ENCODE data around the gene NMNAT3. TPM values are rescaled to one million over a fixed set of nuclear protein-coding genes. Genes with fewer than 3 reads are reported as not detected.
A peak's percentile ranks its signal among the peaks of the same experiment; 100 is the strongest.

Gene NMNAT3
- total RNA-seq, 1 donor, result 1.8 TPM

DNA sequence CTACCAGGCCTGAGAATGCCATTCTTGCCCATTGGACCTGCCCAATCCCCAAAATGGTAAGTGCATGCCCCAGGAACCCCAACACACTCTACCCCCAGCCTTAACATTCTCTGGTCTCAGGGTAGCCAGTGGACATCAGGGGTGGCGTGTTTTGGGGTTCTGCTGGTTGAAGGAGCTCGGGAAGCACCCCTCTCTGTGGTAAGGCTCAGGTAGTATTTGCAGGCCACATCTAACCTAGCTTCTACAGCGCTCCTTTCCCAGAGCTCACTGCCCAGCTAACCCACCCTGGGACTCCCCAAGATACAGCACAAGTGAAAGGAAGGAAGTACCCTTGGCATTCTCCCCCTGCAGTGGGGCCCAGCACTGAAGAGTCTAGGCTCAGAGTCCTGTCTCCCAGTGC lies 19.8 kb downstream of the NMNAT3 start:
- DNase-seq (ENCODE audit: low read depth), result no peak
- H3K4me3 ChIP-seq (ENCODE audit: low read depth, low read length), result no peak overlapping the region
- TF ChIP-seq, protein P1, sequence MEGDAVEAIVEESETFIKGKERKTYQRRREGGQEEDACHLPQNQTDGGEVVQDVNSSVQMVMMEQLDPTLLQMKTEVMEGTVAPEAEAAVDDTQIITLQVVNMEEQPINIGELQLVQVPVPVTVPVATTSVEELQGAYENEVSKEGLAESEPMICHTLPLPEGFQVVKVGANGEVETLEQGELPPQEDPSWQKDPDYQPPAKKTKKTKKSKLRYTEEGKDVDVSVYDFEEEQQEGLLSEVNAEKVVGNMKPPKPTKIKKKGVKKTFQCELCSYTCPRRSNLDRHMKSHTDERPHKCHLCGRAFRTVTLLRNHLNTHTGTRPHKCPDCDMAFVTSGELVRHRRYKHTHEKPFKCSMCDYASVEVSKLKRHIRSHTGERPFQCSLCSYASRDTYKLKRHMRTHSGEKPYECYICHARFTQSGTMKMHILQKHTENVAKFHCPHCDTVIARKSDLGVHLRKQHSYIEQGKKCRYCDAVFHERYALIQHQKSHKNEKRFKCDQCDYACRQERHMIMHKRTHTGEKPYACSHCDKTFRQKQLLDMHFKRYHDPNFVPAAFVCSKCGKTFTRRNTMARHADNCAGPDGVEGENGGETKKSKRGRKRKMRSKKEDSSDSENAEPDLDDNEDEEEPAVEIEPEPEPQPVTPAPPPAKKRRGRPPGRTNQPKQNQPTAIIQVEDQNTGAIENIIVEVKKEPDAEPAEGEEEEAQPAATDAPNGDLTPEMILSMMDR (IDR thresholded peaks at IDR 0.05; ENCODE audit: insufficient read depth, low read length), result no peak

DNA sequence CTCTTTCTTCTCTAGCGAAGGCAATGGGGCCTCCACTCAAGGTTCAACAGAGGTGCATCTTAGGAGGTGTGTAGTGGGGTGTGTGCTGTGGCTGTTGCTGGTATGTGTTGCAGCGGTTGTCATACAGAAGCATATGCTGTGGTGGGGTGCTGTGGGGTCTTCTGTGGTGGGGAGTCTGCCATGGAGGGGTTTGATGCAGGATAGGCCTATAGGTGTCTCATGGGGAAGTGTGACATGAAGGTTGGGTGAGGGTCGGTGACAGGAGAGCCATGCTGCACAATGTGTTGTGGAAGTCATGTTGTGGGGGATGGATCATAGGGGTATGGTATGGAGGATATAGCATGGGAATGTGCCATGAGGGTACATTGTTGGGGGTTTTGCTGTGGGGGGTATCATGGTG lies 20.3 kb downstream of the NMNAT3 start:
- H3K4me3 ChIP-seq (ENCODE audit: low read depth, low read length), result no peak overlapping the region
- DNase-seq (ENCODE audit: low read depth), result no peak
- TF ChIP-seq, protein P1 (IDR thresholded peaks at IDR 0.05; ENCODE audit: insufficient read depth, low read length), result no peak

DNA sequence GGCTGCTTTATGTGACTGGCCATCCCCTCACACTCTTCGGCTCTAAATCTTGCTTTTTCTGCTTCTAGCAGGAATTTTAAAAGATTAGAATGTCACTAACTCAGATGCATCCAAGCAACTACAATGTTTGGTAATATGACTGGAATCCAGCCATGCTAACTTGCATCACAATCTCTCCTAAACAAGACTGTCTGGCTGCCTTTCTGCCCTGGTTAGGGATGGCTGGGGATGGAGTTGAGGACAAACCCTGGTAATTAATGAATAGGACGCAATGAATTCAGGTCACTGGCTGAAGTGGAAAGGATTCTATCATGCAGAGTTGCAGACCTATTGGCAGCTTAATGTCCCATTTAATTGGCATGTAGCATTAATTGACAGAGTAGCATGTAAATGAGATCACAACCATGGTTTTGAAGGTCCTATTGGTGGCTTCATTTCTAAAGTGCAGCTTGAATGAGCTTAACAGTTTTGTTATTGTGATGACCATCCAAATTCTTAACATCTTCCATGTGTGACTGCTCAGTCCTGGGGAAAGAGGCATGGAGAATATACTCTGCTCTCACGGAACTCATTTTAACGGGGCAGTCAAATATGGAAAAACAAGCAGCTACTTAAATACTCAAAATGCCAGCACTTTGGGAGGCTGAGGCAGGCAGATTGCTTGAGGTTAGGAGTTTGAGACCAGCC lies 21.7 kb downstream of the NMNAT3 start:
- DNase-seq (ENCODE audit: low read depth), result peak; percentile 27
- TF ChIP-seq, protein P1 (IDR thresholded peaks at IDR 0.05; ENCODE audit: insufficient read depth, low read length), result no peak
- H3K4me3 ChIP-seq (ENCODE audit: low read depth, low read length), result no peak overlapping the region

DNA sequence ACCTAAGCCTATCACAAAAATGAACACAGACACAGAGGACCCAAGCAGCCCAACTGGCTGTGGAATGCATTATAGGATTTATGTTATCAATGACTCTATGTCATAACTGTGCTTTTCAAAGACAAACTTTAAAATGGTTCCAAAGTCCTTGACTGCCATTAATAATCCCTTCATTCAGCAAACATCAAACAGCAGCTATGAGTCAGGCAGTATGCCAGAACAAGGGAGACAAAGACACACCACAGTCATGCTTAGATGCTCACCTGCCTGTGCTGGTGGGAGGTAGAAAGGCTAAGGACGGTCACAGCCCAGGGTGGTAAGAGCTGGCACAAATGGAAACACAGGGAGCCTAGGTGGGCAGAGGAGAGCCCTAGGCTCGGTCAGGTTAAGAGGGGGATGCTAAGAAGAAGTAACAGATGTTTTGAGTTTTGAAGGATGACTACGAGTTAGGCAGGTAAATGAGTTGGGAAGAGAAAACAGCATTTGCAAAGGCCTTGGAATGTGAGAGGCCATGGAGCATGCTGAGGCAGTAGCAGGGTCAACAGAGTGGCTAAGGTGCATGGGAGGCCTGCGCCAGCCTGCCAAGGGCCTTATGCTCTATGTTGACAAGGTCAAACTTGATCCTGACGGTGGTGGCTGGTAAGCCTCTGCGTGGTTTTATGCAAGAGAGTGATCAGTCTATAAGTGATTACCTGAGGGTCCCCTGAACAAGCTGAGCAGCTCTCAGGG lies 23.0 kb downstream of the NMNAT3 start:
- TF ChIP-seq, protein P1 (IDR thresholded peaks at IDR 0.05; ENCODE audit: insufficient read depth, low read length), result no peak
- no peak for DNase-seq (ENCODE audit: low read depth)
- H3K4me3 ChIP-seq (ENCODE audit: low read depth, low read length), result no peak overlapping the region

DNA sequence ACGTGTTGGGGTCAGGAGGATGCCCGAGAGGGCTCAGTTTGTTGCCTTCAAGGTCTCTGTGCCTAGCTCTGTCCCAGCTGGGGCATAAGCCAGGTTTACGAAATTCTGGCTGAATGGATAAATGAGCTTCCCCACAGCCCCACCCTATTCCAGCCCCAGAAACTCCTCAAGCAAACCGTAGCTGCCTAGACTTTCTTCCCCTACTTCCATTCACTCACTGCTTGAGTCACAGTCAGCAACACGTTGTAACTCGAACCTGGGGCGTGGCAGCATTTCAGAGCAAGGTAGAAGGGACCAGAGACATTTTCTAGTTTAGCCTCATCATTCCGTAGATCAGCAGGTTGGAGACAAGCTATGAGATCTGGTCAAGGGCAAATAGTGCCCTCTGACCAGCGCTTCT lies 24.2 kb downstream of the NMNAT3 start:
- TF ChIP-seq, protein P1 (IDR thresholded peaks at IDR 0.05; ENCODE audit: insufficient read depth, low read length), result no peak
- no peak overlapping the region for H3K4me3 ChIP-seq (ENCODE audit: low read depth, low read length)
- DNase-seq (ENCODE audit: low read depth), result no peak

DNA sequence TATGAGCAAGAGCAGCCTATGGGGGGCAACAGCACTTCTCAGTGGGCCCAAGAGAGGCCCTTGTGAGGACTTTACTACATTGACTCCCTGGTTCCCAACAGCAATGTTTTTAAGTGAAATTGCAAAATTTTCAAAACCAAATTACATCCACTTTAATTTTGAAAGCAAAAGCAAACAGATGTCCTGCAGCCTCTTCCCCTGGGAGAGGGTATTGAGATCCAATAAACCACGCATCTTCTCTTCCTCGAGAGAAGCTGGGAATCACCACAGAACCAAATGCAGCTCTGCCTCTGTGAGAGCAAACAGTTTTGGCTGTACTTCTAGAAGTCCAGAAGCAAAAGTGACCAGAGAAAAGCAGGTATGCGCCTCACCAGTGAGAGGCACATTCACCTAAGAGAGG lies 25.2 kb downstream of the NMNAT3 start:
- TF ChIP-seq, protein P1 (IDR thresholded peaks at IDR 0.05; ENCODE audit: insufficient read depth, low read length), result no peak
- no peak overlapping the region for H3K4me3 ChIP-seq (ENCODE audit: low read depth, low read length)
- DNase-seq (ENCODE audit: low read depth), result no peak

All from fibroblast of the aortic adventitia (primary cell).